ENCODE data around the gene CARNS1.

CARNS1 gene, protein sequence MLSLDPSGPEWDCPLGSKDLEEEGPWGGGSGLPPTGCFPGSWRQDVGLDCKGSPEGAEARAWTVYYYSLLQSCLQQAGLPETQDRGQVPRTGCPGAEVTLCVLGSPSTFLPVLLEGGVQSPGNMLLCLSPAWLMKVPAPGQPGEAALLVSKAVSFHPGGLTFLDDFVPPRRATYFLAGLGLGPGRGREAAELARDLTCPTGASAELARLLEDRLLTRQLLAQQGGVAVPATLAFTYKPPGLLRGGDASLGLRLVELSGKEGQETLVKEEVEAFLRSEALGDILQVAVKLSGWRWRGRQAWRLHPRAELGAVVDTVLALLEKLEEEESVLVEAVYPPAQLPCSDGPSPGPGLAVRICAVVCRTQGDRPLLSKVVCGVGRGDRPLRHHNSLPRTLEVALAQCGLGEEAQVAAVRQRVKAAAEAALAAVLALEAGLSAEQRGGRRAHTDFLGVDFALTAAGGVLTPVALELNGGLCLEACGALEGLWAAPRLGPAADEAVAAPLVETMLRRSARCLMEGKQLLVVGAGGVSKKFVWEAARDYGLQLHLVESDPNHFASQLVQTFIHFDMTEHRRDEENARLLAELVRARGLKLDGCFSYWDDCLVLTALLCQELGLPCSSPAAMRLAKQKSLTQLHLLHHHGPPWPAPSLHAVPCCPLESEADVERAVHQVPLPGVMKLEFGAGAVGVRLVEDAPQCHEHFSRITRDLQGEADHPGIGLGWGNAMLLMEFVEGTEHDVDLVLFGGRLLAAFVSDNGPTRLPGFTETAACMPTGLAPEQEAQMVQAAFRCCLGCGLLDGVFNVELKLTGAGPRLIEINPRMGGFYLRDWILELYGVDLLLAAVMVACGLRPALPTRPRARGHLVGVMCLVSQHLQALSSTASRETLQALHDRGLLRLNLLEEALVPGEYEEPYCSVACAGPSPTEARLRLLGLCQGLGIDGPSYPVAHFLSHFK

DNA sequence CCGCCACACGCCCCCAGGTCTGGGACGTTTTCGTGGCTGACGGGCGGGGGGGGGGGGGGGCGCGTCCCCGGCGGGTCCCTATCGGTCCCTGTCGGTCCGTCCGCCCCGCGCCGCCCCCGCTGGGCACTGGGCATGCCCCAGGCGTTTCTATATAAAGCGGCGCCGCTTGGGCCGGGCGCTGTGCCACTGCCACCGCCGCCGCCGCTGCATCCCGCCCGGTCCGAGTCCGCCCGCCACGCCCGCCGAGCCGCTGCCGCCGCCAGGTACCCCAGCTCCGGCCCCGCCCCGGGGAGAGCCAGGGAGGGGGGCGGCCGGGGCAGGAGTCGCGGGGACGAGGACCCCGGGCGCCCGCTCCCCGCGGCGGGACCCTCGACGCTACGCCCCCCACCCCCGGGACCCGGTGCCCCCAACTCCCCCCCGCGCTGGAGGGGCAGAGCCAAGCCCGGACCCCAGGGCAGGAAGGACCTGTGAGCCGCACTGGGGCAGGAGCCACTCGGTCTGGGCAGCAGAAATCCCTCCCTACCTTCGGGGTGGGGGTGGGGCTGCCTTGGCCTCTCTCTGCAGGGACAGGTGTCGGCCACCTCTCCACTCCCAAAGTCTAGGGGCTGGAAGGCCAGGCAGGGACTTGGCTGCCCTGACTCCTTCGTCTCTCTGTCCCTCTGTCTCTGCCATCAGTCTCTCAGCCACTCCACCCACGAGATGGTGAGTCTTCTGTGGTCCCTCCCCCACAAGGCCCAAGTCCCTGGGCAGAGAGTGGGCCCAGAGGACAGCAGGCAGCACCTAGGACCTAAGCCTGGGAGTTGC, at the start of gene CARNS1:
Gene CARNS1 (plus strand): TSS at position 178 of the 804 bp plus-strand sequence. CDS start 522 bp downstream, at position 700.
- DNase-seq (ENCODE audit: low read depth, low spot score): no peak

DNA sequence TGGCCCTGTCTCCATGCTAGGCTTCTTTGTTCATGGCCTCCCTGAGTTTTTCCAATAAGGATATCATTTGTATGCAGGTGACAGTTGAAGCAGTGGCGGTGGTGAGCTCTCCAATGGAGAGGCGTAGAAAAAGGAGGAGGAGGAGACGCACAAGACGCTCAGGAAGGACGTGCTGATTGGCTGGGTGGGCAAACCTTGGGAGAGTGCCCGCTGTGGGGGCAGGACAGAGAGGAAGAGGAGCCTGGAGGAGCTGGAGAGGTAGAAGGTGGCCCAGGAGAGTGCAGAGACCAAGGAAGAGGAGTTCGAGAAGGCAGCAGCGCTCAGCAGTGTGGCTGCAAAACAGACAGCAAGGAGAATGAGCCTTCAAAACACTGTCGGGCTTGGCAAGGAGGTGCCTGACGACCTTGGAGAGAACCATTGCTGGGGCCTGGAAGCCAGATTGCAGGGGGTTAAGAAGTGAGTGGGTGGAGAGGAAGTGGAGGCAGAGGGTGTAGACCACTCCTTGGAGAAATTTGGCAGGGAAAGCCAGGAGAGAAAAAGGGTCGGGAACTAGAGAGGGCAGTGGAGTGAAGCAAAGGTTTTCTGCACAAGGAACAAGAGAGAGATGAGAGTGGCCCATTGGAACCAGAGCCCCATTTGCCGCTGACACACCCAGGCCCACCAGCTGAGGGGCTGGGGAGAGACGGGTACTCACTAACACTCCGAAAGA, 49.6 kb upstream of the CARNS1 start:
- no peak for DNase-seq (ENCODE audit: low read depth, low spot score)

DNA sequence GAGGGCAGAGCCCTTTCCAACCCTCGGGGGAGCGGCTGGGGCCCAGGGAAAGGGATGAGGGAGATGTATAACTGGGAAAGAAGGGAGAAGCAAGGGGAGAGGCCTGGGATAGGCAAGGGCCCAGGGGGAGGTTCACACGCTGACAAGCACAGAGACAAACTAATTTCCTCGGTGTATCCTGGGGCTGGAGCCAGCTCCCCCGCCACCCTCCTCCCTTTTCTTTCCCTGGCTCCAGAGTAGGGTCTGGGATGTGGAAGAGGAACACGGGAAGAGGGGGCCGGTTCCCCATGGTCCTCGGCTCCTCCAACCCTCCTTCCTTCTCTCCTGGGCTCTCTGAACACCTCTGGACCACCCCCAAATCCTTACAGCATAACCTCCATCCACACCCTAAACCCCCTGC, 48.9 kb upstream of the CARNS1 start:
- no peak for DNase-seq (ENCODE audit: low read depth, low spot score)

DNA sequence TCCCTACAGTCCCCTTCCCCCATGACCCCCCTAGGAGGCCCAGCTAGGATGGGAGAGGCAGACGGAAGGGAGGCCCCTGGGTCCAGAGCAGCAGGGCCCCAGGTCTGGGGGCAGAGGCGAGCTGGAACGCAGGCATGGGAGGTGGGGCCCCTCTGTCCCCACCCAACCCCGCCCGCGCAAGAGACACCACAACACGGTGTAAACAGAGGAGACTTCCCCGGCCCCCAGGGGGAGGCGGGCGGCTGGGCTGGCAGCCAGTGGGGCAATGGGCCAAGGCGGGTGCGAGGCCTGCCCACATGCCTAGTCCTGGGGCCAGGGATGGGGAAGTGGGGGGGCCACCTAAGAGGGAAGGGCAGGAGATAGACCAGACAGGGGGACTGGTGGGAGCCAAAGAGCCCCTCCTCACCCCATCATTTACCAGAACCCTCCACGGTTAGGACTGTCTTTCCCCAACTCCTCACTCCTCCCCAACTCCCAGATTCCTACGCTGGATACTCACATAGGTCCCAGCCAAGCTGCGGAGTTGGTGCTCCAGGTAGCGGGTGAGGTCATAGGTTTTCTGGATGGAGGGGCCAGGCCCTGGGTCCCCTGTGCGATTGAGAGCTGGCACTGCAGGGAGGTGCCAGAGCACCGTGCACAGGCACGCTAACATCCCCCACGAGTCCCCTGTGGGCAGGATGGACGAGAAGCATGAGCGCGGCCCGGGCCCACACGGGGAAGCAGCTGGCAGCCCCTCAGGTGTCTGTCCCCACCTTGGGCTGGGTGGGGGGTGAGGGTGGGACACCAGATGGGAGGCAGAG, 48.3 kb upstream of the CARNS1 start:
- no peak for DNase-seq (ENCODE audit: low read depth, low spot score)

DNA sequence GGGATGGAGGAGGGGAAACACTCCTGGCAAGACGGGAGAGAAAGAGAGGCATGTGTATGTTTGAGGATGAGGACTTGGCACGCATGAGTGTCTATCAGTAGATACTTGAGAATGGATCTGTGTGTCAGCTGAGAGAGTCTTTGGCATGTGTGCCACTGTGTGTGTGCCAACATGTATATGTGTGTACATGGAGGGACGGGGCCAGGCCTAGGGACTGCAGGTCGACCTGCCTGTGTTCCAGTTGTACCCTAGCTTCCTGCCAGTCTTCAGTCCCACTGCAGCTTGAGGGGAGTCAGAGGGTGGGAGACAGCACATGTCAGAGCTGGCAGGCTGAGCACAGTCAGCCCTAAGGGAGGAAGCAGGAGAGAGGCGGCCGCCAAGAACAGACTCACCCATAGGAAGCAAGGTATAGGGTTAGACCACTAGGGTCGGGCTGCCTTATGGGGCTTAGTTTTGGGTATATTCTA, 47.7 kb upstream of the CARNS1 start:
- no peak for DNase-seq (ENCODE audit: low read depth, low spot score)

DNA sequence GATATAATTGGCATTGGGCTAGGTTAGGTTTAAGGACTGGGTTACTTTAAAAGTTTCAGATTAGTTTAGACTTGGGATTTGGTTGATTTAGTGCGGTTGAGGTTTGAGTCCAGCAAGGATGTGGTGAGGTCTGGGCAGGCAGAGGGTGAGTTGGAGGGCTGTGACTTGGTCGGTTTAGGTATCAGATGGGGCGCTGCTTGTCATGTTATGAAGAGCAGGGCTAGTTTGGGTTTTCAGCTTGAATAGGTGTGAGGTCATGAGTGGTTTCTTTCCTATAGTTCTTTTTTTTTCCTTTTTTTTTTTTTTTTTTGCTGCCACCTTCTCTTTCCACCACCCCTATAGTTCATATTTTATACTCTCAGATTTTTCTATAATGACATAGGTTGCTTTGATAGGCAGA, 46.9 kb upstream of the CARNS1 start:
- no peak for DNase-seq (ENCODE audit: low read depth, low spot score)

DNA sequence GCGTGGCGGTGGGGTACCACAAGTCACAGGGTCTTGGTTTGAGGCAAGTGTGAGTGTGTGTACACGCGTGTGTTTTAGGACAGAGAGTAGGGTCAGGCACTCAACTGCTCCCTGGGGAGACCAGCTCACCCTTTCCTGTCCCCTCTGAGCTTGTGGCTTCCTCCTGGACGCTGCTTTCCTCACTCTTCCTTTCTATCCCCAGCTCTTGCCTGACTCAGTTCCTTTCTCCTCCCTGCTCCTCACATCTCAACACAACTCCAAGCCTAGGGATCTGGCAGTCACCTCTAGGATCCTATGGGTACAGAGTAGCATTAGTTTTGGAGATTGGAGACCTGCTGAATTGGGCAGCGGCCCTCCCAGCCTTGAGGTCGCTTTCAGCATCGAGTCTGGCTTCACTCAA, 46.2 kb upstream of the CARNS1 start:
- DNase-seq (ENCODE audit: low read depth, low spot score): no peak

DNA sequence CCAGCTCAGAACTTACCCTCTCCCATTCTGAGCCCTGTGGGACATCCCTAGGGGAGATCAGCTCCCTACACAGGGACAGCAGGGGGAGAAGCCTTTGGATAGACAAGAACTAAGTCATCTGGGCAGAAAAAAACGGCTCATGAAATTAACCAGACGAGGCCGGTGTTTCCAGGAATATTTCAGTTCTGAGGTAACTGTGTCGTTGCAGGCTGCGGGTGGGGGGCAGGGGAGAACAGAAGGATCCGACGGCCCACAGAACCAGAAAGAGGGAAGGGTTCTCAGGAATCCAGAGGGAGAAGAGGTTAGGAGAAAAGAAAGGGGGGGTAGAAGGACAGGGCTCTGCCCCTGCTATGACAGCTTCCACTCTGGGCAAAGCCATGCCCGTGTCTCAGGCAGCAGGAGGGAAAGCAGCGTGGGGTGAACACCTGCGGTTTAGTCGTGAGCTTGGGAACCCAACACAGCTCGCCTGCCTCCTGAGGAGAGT, 45.6 kb upstream of the CARNS1 start:
- DNase-seq (ENCODE audit: low read depth, low spot score): no peak

DNA sequence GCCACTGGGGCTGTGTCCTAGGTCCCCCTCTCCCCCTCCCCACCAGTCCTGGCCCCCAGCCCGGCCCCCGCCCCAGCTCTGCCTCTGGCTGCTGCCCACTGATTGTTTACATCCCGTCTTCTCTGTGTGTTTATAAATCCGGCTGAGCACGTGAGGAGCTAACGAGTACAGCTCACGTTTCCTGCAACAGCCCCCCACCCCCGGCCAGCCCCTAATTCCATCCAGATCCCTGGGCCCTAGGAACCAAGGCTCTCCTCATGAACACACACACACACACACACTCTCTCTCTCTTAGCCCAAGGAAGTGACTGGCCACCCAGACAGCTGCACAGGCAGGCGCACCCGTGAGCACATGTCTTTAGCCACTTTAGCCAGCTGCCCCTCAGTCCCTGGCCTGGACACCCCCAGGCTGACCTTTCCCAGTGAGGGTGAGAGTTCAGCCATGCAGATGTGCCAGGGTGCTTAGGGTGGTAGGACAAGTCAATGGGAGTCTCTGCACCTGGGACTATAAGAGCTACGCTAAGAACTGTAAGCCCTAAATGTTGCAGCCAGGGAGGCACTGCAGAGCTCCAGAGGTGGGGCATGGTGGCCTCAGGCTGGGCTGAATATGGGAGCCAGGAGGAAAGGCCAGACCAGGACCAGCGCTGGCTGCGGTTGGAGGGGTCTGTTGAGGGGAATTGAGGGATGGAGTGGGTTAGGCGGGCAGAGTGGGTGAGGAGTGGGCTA, 45.0 kb upstream of the CARNS1 start:
- DNase-seq (ENCODE audit: low read depth, low spot score): no peak

DNA sequence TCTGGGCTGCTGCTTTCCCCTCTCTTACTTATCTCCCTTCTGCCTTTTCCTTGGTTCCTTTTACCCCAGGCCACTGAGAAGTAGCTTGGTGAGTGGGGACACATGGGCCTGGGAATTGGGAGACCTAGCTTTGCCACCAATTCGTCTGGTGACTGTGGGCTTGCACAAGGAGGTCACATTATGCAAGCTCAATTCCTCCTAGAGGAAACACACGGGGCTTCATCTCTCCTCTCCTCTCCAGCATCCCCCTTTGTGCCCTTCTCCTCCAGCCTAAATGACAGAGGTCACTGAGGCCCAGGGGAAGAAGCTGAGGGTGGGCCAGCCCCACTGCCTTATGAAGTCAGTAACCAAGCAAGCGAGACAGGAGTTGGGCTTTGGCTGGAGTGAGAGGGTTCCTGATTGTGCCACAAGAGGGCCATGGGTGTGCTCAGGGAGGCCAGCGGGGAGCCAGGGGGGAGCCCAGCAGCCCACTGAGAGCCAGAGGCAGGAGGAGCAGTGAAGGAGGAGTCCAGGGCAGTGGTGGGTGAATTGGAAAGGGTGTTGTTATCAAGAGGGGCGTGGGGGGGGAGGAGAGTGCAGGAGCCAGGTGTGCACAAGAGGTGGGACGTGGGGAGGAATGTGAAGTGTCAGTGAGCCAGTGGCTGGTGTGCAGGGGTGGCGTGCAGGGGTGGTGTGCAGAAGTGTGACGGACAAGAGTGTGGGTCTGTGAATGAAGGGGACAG, 44.1 kb upstream of the CARNS1 start:
- DNase-seq (ENCODE audit: low read depth, low spot score): no peak

DNA sequence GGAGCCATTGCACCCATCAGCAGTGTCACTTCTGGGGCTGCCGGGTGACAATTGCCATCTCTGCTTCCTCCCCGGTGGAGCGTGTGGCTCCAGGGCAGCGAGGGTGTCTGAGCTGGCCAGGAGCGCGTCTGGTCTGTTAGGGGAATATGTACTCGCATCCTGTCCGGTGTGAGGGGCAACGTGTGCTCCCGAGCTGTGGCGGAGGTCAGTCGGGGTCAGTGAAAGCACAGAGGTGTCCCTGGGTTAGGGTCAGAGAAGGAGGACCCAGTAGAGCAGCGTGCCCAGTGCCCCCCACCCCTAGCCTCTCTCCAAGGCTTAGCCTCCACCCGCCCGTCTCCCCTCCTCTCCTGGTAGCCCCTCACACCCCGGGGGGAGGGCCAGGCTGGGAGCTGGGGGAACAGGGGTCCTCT, 43.6 kb upstream of the CARNS1 start:
- DNase-seq (ENCODE audit: low read depth, low spot score): no peak

DNA sequence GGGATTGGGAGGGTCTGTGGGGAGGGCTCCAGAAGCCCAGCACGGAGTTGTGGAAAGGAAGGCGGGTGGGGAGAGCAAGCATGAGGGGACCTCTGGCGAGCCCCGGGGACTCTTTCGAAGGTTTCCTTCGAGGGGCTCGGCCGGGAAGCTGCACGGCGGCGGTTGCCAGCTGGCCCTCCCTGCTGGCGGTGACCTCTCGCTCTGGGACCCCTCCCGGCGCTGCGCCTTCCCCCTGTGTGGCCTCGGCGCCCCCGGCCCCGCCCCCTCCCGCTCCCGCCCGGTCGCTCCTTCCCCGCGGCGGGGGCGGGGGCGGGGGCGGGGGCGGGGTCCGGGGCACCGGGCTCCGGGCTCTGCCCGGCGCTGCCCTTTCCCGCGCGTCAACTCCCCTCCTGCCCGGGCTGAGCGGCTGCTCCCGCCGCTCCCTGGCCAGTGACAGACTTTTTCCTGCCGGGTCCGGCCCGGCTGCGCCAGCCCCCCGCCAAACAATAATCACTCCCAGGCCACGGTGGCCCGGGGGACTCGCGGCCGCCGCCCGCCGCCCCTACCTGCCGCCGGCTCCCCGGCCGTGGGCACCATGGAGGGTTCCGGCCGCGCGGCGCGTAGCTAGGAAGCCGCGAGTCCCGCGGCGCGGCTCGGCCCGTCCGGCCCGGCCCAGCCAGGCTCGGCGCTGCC, 43.0 kb upstream of the CARNS1 start:
- DNase-seq (ENCODE audit: low read depth, low spot score): no peak

DNA sequence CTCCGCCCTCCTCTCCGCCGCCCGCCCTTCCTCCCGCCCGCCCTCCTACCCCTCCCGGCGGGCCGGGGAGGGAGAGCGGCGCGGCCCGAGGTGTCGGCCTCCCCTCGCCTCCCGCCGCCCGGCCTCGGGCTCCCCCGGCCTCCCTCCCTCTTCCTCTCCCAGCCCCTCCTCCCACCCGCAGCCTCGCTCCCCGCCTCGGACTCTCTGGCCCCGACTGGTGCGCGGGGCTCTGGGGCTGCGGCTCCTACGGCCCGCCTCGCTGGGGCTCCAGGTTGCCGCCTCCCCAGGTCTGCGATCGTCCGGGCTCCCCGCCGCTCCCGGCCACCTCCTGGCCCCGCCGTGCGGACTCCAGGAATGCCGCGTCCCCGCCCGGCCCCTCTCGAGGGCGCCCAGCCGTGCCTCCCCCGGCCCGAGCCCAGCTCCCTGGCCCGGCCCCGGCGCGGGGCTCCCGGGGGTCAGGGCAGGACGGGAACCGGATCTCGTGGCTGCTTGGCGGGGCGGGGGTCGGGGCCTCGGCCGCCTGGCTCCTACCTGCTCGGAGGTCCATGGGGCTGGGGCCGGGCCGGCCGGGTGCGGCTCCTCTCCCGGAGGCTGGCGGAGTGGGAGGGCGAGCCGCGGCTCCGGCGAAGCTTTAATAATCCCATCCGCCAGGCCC, 42.4 kb upstream of the CARNS1 start, which contains the start of gene CLCF1:
Gene CLCF1 (minus strand): TSS at position 606 of the 655 bp plus-strand sequence. CDS start 59 bp downstream, at position 547.
- no peak for DNase-seq (ENCODE audit: low read depth, low spot score)

DNA sequence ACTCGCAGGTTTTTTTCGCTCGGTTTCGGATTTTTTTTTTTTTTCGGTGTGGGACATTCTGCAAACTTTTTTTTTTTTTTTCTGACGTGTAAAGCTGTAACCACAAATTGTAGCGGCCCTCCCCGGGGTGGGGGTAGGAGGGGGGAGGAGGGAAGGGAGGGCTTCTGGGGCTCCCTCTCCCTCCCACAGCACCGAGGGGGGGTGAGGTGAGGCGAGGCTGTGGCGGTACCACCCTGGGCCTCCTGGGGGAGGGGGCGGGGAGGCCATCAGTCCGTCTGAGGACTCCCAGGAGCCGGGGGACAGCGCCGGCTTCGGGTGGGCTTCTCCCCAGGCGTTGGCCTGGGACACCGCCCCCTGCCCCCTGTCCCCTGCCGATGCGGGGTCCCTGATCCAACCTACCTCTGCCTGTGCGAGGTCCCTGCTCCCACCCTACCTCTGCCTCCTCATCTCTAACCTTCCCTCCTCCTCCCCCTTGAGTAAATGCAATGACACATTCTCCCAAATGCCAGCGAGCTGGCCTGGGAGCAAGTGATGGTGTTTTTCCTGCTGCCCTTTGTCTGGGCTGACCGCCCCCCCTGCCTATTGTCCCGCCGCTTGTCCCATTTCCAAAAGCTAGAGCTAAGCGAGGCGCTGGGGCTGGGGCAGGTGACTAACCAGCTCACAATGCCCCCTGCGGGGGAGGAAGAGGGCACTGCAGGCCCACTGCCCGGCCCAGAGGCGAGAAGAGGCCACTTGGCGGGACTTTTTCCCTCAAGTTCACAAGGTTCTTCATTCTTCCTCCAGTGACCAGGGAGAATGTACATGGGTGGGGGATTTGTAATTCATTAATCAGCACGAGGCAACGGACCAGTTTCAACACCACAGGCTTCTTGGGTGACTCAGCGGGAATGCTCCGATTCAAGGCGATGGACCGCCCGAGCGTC, 41.6 kb upstream of the CARNS1 start:
- no peak for DNase-seq (ENCODE audit: low read depth, low spot score)

DNA sequence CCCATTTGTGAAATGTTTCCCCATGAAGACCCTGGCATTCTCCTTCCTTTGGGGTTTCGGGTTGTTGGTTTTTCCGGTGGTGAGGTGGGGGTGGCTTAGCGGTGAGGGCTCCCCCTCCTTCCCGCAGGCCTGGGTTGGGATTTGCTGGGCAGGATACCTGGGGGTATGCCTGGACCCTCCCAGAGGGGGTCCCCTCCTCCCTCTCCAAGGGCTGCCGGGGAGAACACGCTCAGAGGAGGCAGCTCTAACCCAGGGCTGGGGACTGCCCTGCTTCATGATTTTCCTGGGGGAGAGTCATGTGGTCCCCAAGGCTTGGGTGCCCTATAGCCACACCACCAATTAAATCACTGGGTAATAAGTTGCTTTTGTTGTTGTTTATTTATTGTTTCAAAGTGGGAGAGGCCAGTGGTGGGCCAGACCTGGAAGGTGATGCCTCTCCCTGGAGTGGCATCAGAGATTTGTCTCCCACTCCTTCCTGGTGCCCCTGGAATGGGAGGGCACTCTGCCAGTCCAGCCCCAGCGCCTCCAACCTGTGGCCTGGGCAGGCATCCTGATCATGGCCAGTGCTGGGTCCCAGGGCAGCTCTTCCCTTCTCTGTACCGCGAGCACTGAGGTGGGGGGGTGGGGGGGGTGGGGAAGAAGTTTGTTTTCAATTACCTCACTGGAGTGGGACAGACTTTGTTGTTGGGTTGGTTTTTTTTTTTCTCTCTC, 40.8 kb upstream of the CARNS1 start:
- DNase-seq (ENCODE audit: low read depth, low spot score): no peak
